Measurements from ENCODE around the gene SLC35G6.
"Not testable (repeated sequence)": the region's sequence is repeated elsewhere in the genome, so short reads cannot be mapped to it uniquely, and the experiment has no call there.

DNA sequence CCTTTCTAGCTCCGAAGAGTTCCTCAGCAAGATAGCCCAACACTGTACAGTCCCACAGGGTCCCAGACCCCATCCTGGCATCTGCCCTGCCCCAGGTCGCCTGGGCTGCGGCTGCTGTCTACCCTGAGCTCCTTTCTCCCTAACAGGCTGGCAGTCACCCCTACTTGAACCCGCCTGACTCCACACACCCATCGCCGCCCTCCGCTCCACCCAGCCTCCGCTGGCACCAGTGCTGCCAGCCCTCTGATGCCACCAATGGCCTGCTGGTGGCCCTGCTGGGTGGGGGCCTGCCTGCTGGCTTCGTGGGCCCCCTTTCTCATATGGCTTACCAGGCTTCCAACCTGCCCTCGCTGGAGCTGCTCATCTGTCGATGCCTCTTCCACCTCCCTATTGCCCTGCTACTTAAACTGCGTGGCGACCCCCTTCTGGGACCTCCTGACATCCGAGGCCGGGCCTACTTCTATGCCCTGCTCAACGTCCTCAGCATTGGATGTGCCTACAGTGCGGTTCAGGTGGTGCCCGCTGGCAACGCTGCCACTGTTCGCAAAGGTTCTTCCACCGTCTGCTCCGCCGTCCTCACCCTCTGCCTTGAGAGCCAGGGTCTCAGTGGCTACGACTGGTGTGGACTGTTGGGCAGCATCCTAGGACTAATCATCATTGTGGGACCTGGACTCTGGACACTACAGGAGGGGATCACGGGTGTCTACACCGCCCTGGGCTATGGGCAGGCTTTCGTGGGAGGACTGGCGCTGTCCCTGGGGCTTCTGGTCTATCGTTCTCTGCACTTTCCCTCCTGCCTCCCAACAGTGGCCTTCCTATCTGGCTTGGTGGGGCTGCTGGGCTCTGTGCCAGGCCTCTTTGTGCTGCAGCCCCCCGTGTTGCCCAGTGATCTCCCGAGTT lies 846 bp downstream of the SLC35G6 start:
- TF ChIP-seq, protein P1, sequence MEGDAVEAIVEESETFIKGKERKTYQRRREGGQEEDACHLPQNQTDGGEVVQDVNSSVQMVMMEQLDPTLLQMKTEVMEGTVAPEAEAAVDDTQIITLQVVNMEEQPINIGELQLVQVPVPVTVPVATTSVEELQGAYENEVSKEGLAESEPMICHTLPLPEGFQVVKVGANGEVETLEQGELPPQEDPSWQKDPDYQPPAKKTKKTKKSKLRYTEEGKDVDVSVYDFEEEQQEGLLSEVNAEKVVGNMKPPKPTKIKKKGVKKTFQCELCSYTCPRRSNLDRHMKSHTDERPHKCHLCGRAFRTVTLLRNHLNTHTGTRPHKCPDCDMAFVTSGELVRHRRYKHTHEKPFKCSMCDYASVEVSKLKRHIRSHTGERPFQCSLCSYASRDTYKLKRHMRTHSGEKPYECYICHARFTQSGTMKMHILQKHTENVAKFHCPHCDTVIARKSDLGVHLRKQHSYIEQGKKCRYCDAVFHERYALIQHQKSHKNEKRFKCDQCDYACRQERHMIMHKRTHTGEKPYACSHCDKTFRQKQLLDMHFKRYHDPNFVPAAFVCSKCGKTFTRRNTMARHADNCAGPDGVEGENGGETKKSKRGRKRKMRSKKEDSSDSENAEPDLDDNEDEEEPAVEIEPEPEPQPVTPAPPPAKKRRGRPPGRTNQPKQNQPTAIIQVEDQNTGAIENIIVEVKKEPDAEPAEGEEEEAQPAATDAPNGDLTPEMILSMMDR (IDR thresholded peaks at IDR 0.05), result not testable (repeated sequence)
- TF ChIP-seq POLR2A (IDR thresholded peaks at IDR 0.05), result not testable (repeated sequence)

All from thyroid gland (tissue), 4 donors.